Calu3 (cell line): ENCODE data around the gene GALNTL6. TPM values are rescaled to one million over a fixed set of nuclear protein-coding genes. Genes with fewer than 3 reads are reported as not detected.

Source experiments
- BruUV-seq: library from RNA; stranded (reverse); fragments of 400-500 nt; replicated peaks from 2 replicates; lab custom pipeline; 2021; lab: Mats Ljungman, UMichigan
- CTCF ChIA-PET: fragments of 300-600 bp; sonication (Branson Sonifier 250); formaldehyde crosslinking; loops from one replicate; lab custom pipeline; 2022; ENCODE audit warnings: antibody characterized with exemption; lab: Charles Lee
- DNase-seq: peaks from one replicate; pipeline ENCODE4 v3.0.0; 2022
- H3K27ac Mint-ChIP-seq: one replicate; pipeline ENCODE4 v1.8.0; 2022; ENCODE audit warnings: mixed read lengths; ENCODE audit not compliant: unreplicated experiment
- H3K27me3 Mint-ChIP-seq: one replicate; pipeline ENCODE4 v1.8.0; 2022; ENCODE audit warnings: mixed read lengths; ENCODE audit not compliant: unreplicated experiment
- H3K36me3 Mint-ChIP-seq: one replicate; pipeline ENCODE4 v1.8.0; 2022; ENCODE audit warnings: mild to moderate bottlenecking, moderate library complexity, mixed read lengths; ENCODE audit not compliant: insufficient read depth, unreplicated experiment
- H3K4me1 Mint-ChIP-seq: one replicate; pipeline ENCODE4 v1.8.0; 2022; ENCODE audit warnings: mild to moderate bottlenecking, low read depth, mixed read lengths; ENCODE audit not compliant: unreplicated experiment
- H3K4me3 Mint-ChIP-seq: one replicate; pipeline ENCODE4 v1.8.0; 2022; ENCODE audit warnings: mild to moderate bottlenecking, low read depth, moderate library complexity, mixed read lengths; ENCODE audit not compliant: unreplicated experiment
- H3K9me3 Mint-ChIP-seq: one replicate; pipeline ENCODE4 v1.8.0; 2022; ENCODE audit warnings: low read depth, mixed read lengths; ENCODE audit not compliant: unreplicated experiment
- intact Hi-C: fragments of 100-400 bp; cut with micrococcal nuclease; formaldehyde crosslinking; loops from one replicate; pipeline ENCODE4 v1.10.0; 2022; ENCODE audit not compliant: unreplicated experiment
- total RNA-seq: library from RNA; stranded (reverse); gene quantifications from 2 replicates; pipeline ENCODE4 v1.2.3, GENCODE V29; 2022
- TF ChIP-seq, protein P1 (sequence below): fragments of 200-600 bp; IDR thresholded peaks from one replicate; pipeline ENCODE4 v1.8.0; 2022; ENCODE audit warnings: antibody characterized with exemption; ENCODE audit not compliant: unreplicated experiment

The GALNTL6 gene
- total RNA-seq, 1 experiment from 2014 or later: not detected

GRCh38 chr4:172011196-172011595 is 198.0 kb downstream of the GALNTL6 start:
- no peaks in the 10 kb centered on the region for H3K36me3 Mint-ChIP-seq
- intact Hi-C loops: no loop called here
- H3K27ac Mint-ChIP-seq: no peak overlapping the region
- no peak overlapping the region for H3K4me3 Mint-ChIP-seq
- no TSS peak for BruUV-seq
- H3K27me3 Mint-ChIP-seq: no peaks in the 10 kb centered on the region
- no peaks in the 10 kb centered on the region for H3K4me1 Mint-ChIP-seq
- DNase-seq: no peak
- CTCF ChIA-PET: no interaction called here
- H3K9me3 Mint-ChIP-seq: no peaks in the 10 kb centered on the region
- TF ChIP-seq, protein P1, sequence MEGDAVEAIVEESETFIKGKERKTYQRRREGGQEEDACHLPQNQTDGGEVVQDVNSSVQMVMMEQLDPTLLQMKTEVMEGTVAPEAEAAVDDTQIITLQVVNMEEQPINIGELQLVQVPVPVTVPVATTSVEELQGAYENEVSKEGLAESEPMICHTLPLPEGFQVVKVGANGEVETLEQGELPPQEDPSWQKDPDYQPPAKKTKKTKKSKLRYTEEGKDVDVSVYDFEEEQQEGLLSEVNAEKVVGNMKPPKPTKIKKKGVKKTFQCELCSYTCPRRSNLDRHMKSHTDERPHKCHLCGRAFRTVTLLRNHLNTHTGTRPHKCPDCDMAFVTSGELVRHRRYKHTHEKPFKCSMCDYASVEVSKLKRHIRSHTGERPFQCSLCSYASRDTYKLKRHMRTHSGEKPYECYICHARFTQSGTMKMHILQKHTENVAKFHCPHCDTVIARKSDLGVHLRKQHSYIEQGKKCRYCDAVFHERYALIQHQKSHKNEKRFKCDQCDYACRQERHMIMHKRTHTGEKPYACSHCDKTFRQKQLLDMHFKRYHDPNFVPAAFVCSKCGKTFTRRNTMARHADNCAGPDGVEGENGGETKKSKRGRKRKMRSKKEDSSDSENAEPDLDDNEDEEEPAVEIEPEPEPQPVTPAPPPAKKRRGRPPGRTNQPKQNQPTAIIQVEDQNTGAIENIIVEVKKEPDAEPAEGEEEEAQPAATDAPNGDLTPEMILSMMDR: no peak

DNA sequence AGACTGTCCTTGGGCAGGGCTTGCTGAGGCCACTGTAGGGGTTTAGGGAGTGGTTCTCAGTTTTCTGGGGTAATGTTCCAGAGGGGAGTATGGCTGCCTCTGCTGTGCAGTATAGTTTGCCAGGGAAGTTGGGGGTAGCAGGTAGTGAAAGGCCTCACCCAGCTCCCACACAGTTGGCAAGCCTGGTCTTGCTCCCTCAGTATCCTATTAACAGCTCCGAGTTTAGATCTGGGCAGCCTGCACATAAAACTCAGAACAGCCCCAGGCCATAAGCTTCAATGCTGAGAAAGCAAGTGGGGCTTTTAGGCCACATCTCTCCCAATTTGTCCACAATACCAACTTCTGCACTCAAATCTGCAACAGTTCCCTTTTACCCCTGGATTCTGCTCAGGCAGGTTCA is 205.2 kb downstream of the GALNTL6 start:
- TF ChIP-seq, protein P1: no peak
- no TSS peak for BruUV-seq
- H3K27me3 Mint-ChIP-seq: no peaks in the 10 kb centered on the region
- no peak overlapping the region for H3K27ac Mint-ChIP-seq
- intact Hi-C loops: no loop called here
- CTCF ChIA-PET: no interaction called here
- no peaks in the 10 kb centered on the region for H3K9me3 Mint-ChIP-seq
- DNase-seq: no peak
- no peaks in the 10 kb centered on the region for H3K4me1 Mint-ChIP-seq
- no peaks in the 10 kb centered on the region for H3K36me3 Mint-ChIP-seq
- H3K4me3 Mint-ChIP-seq: no peak overlapping the region

GRCh38 chr4:172035562-172035961 is 222.4 kb downstream of the GALNTL6 start:
- TF ChIP-seq, protein P1: no peak
- DNase-seq: no peak
- H3K27ac Mint-ChIP-seq: no peak overlapping the region
- H3K27me3 Mint-ChIP-seq: no peaks in the 10 kb centered on the region
- no peak overlapping the region for H3K4me3 Mint-ChIP-seq
- H3K9me3 Mint-ChIP-seq: no peaks in the 10 kb centered on the region
- BruUV-seq: no TSS peak
- CTCF ChIA-PET: no interaction called here
- no peaks in the 10 kb centered on the region for H3K36me3 Mint-ChIP-seq
- intact Hi-C loops: no loop called here
- no peaks in the 10 kb centered on the region for H3K4me1 Mint-ChIP-seq

GRCh38 chr4:172040766-172041165 is 227.6 kb downstream of the GALNTL6 start:
- H3K9me3 Mint-ChIP-seq: no peaks in the 10 kb centered on the region
- CTCF ChIA-PET: interaction anchor here (0.8 kb wide), 1 partner anchor 132 kb away, joined by 4 read pairs; no protein-coding TSS in a partner anchor
- no peaks in the 10 kb centered on the region for H3K36me3 Mint-ChIP-seq
- H3K27me3 Mint-ChIP-seq: no peaks in the 10 kb centered on the region
- intact Hi-C loops: no loop called here
- no peak overlapping the region for H3K27ac Mint-ChIP-seq
- BruUV-seq: no TSS peak
- no peak for DNase-seq
- H3K4me3 Mint-ChIP-seq: no peak overlapping the region
- TF ChIP-seq, protein P1: no peak
- peaks cover 9% of the 10 kb centered on the region for H3K4me1 Mint-ChIP-seq
